Measurements from ENCODE around the gene SMARCD2.
"Not testable (repeated sequence)": the region's sequence is repeated elsewhere in the genome, so short reads cannot be mapped to it uniquely, and the experiment has no call there.

SMARCD2 gene

DNA sequence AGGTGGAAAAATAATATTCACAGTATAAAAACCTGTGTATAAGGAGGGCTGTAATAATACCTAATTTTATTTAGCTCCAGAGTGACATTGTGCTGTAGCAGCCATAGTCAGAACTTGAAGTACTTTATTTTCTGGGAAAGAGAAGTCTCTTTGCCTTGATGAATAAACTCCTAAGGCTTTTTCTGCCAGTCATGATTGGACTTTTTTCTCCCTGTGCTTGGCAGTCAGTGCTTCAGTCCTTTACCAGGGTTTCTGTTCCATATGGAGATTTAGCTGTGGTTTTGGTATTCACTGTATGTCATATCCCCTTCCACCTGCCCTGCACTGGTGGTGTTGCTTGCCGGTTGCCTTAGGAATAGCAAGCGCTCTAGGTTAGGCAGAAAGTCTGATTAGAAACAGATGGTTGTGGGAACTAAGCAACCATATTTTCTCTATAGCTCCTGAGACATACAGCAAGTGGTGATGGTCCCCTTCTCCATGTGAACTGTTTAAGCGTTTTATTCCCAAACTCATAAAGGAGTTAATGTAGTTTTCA lies 43.8 kb downstream of the SMARCD2 start:
- no peak for DNase-seq

DNA sequence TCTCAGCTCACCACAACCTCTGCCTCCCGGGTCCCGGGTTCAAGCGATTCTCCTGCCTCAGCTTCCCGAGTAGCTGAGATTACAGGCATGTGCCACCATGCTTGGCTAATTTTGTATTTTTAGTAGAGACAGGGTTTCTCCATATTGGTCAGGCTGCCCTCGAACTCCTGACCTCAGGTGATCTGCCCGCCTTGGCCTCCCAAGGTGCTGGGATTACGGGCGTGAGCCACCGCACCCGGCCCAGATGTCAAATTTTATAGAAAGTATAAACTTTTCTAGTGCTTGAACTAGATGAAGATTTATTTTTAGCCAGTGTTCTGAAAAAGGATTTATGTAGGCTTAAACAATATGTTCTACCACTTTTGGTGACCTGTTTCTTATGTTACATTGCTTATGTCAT lies 46.1 kb downstream of the SMARCD2 start:
- DNase-seq: not testable (repeated sequence)

DNA sequence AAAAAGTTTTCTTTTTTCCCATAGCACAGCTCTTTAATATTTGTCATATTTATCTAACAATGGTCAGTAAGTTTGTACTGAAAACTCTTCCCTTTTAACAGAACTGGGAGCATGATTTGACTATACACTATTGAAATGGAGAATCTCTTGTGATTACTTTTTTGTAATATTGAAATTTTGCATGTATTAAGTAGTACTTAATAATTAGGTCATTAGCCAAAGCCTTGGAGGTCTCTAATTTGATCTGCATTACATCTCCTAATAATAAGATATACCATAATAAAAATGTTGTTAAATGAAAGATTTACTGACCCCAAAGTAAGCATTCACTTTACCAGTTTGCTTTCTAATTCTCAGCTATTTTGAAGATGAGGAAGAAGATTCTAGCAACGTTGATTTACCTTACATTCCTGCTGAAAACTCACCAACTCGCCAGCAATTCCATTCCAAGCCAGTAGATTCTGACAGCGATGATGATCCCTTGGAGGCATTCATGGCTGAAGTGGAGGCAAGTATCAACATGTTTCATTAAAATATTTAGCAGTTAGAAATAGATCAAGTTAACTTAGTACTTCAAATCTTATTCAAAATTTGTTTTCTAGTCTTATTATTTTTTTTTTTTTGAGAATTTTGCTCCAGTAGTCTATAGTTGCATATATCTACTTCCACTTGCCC lies 50.3 kb downstream of the SMARCD2 start:
- DNase-seq: no peak

GRCh38 chr17:63790057-63790456 lies 52.4 kb downstream of the SMARCD2 start:
- DNase-seq: peak; percentile 5

GRCh38 chr17:63786971-63787711 lies 55.3 kb downstream of the SMARCD2 start:
- DNase-seq: no peak

DNA sequence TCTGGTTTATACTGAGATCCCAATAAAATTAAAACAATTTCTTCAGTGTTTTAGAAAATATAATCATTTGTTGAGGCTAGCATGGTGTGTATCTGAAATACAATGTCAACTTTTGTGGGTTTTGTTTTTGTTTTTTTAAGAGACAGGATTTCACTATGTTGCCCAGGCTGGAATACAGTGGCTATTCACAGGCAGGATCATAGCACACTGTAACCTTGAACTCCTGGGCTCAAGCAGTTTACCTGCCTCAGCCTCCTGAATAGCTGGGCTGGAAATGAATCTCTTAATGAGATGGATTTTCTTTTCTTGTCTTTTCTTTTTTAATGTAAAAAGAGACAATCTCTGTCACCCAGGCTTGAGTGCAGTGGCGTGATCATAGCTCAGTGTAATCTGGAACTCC lies 56.4 kb downstream of the SMARCD2 start:
- no peak for DNase-seq

DNA sequence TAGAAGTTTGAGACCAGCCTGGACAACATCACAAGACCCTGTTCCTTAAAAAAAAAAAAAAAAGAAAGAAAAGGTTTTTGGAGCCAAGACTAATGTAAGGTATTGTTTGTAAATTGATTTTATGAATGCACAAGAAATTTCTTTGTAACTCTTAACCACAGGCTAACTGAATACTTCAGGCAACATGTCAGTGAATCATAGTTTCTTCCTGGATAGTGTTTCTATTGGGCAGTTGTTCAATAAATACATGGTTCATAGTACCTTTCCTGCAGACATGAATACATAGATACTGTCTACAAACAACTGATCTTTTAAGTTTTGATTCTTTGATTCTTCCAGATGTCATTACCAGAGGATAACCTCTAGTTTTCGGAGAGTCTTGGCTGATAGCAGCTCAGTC lies 56.9 kb downstream of the SMARCD2 start:
- DNase-seq: no peak

- no peak for DNase-seq
These were observed 59.0 kb downstream of the SMARCD2 start for GRCh38 chr17:63783522-63783921.
